SJSA1 (cell line): ENCODE results near the gene RANBP3L. TPM values are rescaled to one million over a fixed set of nuclear protein-coding genes. Genes with fewer than 3 reads are reported as not detected.

Experiments
- DNase-seq, 2 experiments: peaks; one replicate each; pipeline ENCODE4 v3.0.0-alpha.2; 2015 to 2020; ENCODE audit warnings: low spot score in 2 of 2, low read depth in 1 of 2
- H3K27ac ChIP-seq: fragments of 250-450 bp; sonication (Bioruptor Pico); 2 replicates; pipeline ENCODE4 v1.5.1; 2020; ENCODE audit warnings: mild to moderate bottlenecking, moderate library complexity
- H3K27me3 ChIP-seq: fragments of 250-450 bp; sonication (Bioruptor Pico); replicated peaks from 2 replicates; pipeline ENCODE4 v1.5.1; 2020; ENCODE audit warnings: mild to moderate bottlenecking, moderate library complexity
- H3K36me3 ChIP-seq: fragments of 250-450 bp; sonication (Bioruptor Pico); 2 replicates; pipeline ENCODE4 v1.5.1; 2020; ENCODE audit warnings: mild to moderate bottlenecking
- H3K4me1 ChIP-seq: fragments of 250-450 bp; sonication (Bioruptor Pico); replicated peaks from 2 replicates; pipeline ENCODE4 v1.6.1; 2021; ENCODE audit warnings: mild to moderate bottlenecking
- H3K4me3 ChIP-seq: fragments of 250-450 bp; sonication (Bioruptor Pico); 2 replicates; pipeline ENCODE4 v1.5.1; 2020; ENCODE audit warnings: mild to moderate bottlenecking
- H3K9me3 ChIP-seq: fragments of 250-450 bp; sonication (Bioruptor Pico); replicated peaks from 2 replicates; pipeline ENCODE4 v1.5.1; 2020; ENCODE audit warnings: mild to moderate bottlenecking
- total RNA-seq: library from RNA; depleted of rRNA; stranded (reverse); fragments of >200 nt; shearing (Covaris generic); gene quantifications from 2 replicates; pipeline ENCODE4 v1.2.3, GENCODE V29; 2014

Gene RANBP3L
- total RNA-seq, 1 experiment from 2014 or later, result not detected

DNA sequence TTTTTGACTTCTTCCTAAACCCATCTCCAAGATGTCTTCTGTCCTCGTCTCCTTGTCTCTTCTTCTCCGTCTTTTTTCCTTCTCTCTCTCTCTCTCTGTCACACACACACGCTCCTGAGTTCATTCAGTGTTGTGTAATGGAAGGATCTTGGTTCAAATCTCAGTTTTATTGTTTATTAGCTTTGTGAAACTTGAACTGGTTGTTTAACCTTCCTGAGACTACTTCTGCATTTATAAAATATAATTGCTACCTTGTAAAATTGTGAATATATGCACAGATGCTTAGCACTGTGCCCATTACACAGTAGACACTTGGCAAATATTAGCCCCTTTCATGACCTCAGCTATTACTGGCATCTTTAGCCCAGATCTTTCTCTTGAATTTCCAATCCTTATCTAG lies 57.6 kb downstream of the RANBP3L start:
- DNase-seq, result no peak
- H3K4me1 ChIP-seq, result peaks cover 26% of the 10 kb centered on the region
- no peak overlapping the region for H3K27ac ChIP-seq
- H3K9me3 ChIP-seq, result peaks cover 9% of the 10 kb centered on the region; the same call in 1 of the 2 replicates
- H3K36me3 ChIP-seq, result 0 out of 2 replicates have a peak, but pooled peaks cover 4% of the 10 kb centered on the region
- peaks cover under 1% of the 10 kb centered on the region; the same call in 1 of the 2 replicates for H3K27me3 ChIP-seq
- H3K4me3 ChIP-seq, result no peak overlapping the region

- Histone ChIP-seq H3K4me3 (no peak overlapping the region), H3K27ac (no peak overlapping the region), H3K27me3 (no peaks in the 10 kb centered on the region), H3K9me3 (peaks cover 9% of the 10 kb centered on the region; the same call in 1 of the 2 replicates), H3K4me1 (peaks cover 26% of the 10 kb centered on the region), H3K36me3 (0 out of 2 replicates have a peak, but pooled peaks cover 4% of the 10 kb centered on the region)
- DNase-seq, result no peak
Observed at GRCh38 chr5:36243653-36244052, 58.0 kb downstream of the RANBP3L start.

DNA sequence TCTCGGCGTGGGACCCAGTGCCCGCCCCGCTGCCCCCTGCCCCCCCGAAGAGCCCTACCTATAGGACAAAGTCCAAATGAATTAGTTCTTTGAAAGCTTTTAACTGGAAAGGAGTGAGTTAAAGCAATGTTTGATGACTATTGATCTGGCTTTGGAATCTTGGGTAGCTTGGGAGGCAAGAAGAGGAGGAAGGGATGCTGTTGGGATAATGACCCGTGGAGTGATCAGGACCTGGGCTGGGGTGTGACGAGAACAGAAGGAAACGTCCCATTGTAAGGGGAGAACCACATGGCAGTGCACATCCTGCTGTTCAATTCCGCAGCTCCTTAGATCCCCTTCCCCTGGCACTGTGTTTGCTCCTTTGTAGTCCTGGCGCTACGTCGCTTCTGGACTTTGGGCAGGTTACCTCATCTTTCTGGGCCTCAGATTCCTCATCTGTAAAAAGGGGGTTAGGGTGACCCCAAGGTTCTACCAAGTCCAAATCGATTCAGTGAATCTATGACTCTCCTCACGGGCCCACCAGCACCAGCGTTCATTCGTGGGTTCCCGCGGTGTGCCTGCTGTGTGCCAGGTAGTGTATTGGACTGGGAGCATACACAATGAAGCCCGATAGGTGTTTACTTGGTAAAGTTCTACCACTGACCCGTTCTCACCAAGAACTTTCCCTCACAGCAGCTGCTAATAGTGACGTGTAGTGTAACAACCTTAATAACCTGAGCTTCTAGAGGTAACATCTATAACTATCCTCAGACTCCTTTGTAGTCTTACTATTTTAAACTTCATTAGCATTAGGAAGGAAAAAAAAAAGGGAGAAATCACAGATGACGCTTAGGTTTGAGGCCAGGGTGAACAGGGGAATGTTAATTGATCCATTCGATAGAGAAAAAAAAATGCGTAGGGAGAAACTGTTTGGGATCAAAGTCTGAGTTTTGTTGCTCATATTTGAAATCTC lies 58.9 kb downstream of the RANBP3L start:
- no peak for DNase-seq
- Histone ChIP-seq H3K4me3 (peak overlapping the region; percentile 76), H3K4me1 (peaks cover 26% of the 10 kb centered on the region), H3K27me3 (no peaks in the 10 kb centered on the region), H3K9me3 (peaks cover 9% of the 10 kb centered on the region; the same call in 1 of the 2 replicates), H3K27ac (peak overlapping the region; percentile 81), H3K36me3 (0 out of 2 replicates have a peak, but pooled peaks cover 4% of the 10 kb centered on the region)

- H3K4me1 ChIP-seq, result peaks cover 26% of the 10 kb centered on the region
- H3K27ac ChIP-seq, result peak within 1 kb of the TSS; percentile 81
- H3K4me3 ChIP-seq, result peak within 1 kb of the TSS; percentile 76
- DNase-seq, result peak; percentile 95 to 98
- peaks cover 9% of the 10 kb centered on the region; the same call in 1 of the 2 replicates for H3K9me3 ChIP-seq
- no peaks in the 10 kb centered on the region for H3K27me3 ChIP-seq
- H3K36me3 ChIP-seq, result 0 out of 2 replicates have a peak, but pooled peaks cover 4% of the 10 kb centered on the region
Observed at GRCh38 chr5:36241631-36242533, 59.8 kb downstream of the RANBP3L start, which contains the start of gene NADK2. Gene NADK2, minus strand, starts transcription at chr5:36241925. Its CDS starts 127 bp downstream, at chr5:36241798.

- Histone ChIP-seq H3K36me3 (0 out of 2 replicates have a peak, but pooled peaks cover 4% of the 10 kb centered on the region), H3K4me1 (peaks cover 26% of the 10 kb centered on the region), H3K27me3 (no peaks in the 10 kb centered on the region), H3K27ac (peak overlapping the region; percentile 81), H3K9me3 (peaks cover 9% of the 10 kb centered on the region; the same call in 1 of the 2 replicates), H3K4me3 (peak overlapping the region; percentile 76)
- peak; percentile 62 to 74 for DNase-seq
Observed at GRCh38 chr5:36240779-36241630, 60.7 kb downstream of the RANBP3L start.

DNA sequence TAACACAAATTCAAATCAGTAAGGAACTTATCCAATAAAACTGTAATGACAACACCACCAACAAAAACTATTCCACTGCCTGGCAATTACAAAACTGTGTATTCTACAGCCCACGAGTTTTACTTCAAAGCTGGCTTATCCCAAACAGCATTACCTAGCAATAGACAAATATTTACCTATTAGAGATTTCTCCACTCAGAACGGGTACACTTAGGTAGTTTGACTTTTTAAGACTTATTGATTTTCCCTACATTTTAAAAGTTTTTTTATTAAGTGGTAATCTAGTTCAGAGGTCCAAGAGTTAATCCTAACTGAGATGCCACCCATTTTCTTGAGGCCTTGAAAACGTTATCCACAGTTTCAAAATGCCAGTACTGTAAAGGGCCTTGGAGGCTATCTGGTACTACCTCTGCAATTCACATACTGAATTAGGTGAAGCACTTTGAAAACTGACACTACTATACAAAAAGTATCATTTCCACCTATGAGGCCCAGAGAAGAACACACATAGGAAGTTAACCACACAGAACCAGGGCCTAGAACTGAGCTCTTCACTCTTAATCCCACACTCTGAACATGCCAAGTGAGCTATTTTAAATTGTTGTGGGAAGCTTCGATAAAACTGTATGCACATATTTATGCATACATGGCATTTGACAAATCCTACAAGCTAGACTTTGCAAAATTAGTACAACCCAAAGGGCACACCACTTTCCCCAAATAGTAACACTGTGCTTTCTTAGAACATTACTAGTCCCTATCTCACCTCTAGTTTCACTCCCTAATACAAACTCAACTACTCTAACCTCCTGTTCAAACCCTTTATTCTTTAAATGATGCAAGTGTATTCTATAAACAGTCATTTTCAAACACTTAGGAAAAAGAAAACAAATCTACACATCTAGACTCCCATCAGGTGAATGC lies 62.1 kb downstream of the RANBP3L start:
- peaks cover 26% of the 10 kb centered on the region for H3K4me1 ChIP-seq
- H3K36me3 ChIP-seq, result 0 out of 2 replicates have a peak, but pooled peaks cover 4% of the 10 kb centered on the region
- no peak overlapping the region for H3K27ac ChIP-seq
- H3K4me3 ChIP-seq, result no peak overlapping the region
- DNase-seq, result no peak
- H3K9me3 ChIP-seq, result peaks cover 9% of the 10 kb centered on the region; the same call in 1 of the 2 replicates
- H3K27me3 ChIP-seq, result no peaks in the 10 kb centered on the region

DNA sequence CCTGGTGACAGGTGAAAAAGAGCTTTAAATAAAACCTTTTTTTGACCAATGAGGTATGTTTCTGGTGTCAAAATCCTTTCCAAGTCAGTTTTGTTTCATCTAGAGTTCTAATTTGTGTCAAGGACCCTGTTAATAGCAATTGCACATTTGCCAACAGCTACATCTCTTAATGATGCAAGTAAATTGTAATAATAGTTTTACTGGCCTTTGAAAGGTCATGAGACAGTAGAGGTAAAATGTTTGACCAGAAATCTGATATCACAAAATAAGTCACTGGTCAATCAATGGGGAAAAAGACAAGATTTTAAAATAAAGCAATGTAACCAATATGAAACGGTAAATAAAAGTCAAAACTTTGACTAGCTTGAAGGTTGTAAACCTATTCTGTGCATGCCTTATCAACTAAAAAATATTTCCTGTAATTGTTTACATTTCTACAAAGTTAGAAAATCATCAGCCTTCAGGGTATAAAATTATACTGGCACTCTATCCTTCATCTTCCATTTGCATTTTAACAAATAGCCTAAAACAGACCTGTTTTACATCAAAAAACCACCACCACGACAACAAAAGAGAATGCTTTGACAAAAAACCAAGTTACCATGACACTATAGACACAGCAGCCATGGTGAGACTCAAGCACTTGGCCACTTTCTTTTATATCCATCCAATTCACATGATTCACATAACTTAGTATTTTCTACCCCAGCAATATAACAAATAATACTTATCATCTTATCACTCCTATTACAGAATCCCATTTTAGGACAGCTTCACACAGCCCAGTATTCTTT lies 63.0 kb downstream of the RANBP3L start:
- Histone ChIP-seq H3K27ac (no peak overlapping the region), H3K4me1 (peaks cover 26% of the 10 kb centered on the region), H3K36me3 (0 out of 2 replicates have a peak, but pooled peaks cover 4% of the 10 kb centered on the region), H3K4me3 (no peak overlapping the region), H3K9me3 (peaks cover 9% of the 10 kb centered on the region; the same call in 1 of the 2 replicates), H3K27me3 (no peaks in the 10 kb centered on the region)
- DNase-seq, result no peak

- no peak for DNase-seq
- H3K27ac ChIP-seq, result no peak overlapping the region
- 0 out of 2 replicates have a peak, but pooled peaks cover 4% of the 10 kb centered on the region for H3K36me3 ChIP-seq
- peaks cover 7% of the 10 kb centered on the region; the same call in 1 of the 2 replicates for H3K9me3 ChIP-seq
- H3K4me1 ChIP-seq, result peaks cover 24% of the 10 kb centered on the region
- H3K4me3 ChIP-seq, result no peak overlapping the region
- no peaks in the 10 kb centered on the region for H3K27me3 ChIP-seq
Observed at GRCh38 chr5:36237751-36238150, 64.0 kb downstream of the RANBP3L start.

DNA sequence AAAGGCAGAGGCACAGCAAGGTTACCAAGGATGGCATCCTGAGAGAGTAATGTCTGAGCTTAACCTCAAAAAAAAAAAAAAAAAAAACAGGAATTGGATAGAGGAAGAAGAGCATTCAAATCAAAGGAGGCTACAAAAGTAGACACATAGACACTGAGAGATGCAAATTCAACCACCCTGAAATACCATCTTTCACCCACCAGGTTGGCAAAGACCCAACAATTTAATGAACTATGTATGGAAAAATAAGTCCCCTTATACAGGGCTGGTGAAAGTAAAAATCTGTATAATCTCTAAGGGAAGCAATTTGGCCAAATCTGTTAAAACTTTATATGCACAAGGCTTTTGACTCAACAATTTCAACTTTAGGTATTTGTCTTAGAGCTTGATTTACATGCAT lies 64.9 kb downstream of the RANBP3L start:
- Histone ChIP-seq H3K4me3 (no peak overlapping the region), H3K27me3 (no peaks in the 10 kb centered on the region), H3K4me1 (peaks cover 17% of the 10 kb centered on the region), H3K9me3 (peaks cover 4% of the 10 kb centered on the region; the same call in 1 of the 2 replicates), H3K36me3 (0 out of 2 replicates have a peak, but pooled peaks cover 4% of the 10 kb centered on the region), H3K27ac (no peak overlapping the region)
- no peak for DNase-seq

- H3K4me1 ChIP-seq, result no peaks in the 10 kb centered on the region
- H3K27me3 ChIP-seq, result no peaks in the 10 kb centered on the region
- no peak overlapping the region for H3K4me3 ChIP-seq
- no peak for DNase-seq
- no peak overlapping the region for H3K27ac ChIP-seq
- no peaks in the 10 kb centered on the region for H3K36me3 ChIP-seq
- no peaks in the 10 kb centered on the region for H3K9me3 ChIP-seq
Observed at GRCh38 chr5:36232533-36232932, 69.2 kb downstream of the RANBP3L start.

- DNase-seq, result no peak
- H3K27ac ChIP-seq, result no peak overlapping the region
- no peaks in the 10 kb centered on the region for H3K9me3 ChIP-seq
- H3K4me1 ChIP-seq, result no peaks in the 10 kb centered on the region
- no peaks in the 10 kb centered on the region for H3K27me3 ChIP-seq
- no peak overlapping the region for H3K4me3 ChIP-seq
- H3K36me3 ChIP-seq, result no peaks in the 10 kb centered on the region
Observed at GRCh38 chr5:36230151-36230790, 71.4 kb downstream of the RANBP3L start.
